GM21526 (cell line): Measurements from ENCODE around the gene SRCAP.
A peak's percentile ranks its signal among the peaks of the same experiment; 100 is the strongest.

Experiments
- ATAC-seq: cut with Tn5 transposase; IDR thresholded peaks from one replicate; pipeline ENCODE4 v1.9.1; 2021; ENCODE audit warnings: moderate library complexity; ENCODE audit not compliant: unreplicated experiment, low FRiP score

Gene SRCAP

DNA sequence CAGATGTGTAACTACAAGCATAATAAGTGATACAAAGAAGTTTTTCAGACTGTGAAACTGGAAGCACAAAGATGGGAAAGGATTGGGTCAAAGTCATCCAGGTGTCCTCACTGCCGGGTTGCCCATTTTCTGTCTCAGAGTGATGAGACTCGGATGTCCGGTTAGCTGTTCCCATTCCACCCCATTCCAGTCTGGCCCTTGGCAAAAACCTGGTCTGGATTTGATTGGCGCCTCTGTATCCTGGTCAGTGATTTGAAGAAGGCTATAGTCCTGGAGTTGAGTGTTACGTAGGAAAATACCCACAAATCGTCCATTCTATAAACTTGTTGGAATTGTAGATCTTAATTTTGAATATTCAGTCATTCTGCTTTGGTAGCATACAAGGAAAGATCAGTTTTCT lies 29.4 kb downstream of the SRCAP start:
- ATAC-seq: no peak

DNA sequence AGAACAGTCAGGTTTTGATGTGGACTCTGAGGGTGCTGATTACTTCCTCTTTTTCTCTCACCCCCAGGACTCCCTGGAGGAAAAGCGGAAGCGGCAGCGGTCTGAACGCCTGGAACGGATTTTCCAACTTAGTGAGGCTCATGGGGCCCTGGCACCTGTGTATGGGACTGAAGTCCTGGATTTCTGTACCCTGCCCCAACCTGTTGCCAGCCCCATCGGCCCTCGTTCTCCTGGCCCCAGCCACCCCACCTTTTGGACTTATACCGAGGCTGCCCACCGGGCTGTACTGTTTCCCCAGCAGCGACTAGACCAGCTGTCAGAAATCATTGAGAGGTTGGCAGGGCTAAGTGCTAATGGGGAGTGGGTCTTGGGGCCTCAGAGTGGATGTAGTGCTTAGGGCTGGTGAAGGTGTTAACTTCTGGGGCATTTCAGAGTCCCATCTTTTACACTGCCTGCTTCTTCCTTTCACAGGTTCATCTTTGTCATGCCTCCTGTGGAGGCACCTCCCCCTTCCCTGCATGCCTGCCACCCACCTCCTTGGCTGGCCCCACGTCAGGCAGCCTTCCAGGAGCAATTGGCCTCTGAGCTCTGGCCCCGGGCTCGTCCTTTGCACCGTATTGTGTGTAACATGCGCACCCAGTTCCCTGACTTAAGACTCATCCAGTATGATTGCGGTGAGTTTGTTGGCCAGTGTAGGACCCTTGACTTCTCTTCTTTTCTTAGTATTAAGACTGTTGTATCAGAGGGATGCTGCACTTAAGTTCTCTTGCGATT lies 30.1 kb downstream of the SRCAP start:
- no peak for ATAC-seq

DNA sequence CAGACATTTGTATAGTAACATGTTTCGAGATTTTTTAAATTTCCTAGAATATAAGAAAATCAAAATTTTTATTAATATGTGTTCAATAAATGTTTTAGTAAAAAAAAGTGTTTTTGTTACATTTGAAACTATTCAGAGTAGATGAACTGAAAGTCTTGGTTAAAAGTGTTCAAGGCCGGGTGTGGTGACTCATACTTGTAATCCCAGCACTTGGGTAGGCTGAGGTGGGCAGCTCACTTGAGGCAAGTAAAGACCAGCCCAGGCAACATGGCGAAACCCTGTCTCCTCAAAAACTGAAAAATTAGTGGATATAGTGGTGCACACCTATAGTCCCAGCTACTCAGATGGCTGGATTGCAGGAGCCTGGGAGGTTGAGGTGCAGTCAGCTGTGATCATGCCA lies 32.4 kb downstream of the SRCAP start:
- ATAC-seq: no peak

DNA sequence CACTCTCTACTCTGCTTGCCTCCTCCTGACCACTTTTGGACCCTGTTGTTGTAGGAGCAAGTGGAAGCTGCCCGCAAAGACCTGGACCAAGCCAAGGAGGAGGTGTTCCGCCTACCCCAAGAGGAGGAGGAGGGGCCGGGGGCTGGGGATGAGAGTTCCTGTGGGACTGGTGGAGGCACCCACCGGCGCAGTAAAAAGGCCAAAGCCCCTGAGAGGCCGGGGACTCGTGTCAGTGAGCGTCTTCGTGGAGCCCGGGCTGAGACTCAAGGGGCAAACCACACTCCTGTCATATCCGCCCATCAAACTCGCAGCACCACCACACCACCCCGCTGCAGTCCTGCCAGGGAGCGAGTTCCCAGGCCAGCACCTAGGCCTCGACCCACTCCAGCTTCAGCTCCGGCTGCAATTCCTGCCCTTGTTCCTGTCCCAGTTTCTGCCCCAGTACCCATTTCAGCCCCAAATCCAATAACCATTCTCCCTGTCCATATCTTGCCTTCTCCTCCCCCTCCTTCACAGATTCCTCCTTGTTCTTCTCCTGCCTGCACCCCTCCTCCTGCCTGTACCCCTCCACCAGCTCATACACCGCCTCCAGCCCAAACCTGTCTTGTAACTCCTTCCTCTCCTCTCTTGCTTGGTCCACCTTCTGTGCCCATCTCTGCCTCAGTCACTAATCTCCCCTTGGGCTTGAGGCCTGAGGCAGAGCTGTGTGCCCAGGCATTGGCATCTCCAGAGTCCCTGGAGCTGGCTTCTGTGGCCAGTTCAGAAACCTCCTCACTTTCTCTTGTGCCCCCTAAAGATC lies 38.2 kb downstream of the SRCAP start:
- ATAC-seq: no peak

DNA sequence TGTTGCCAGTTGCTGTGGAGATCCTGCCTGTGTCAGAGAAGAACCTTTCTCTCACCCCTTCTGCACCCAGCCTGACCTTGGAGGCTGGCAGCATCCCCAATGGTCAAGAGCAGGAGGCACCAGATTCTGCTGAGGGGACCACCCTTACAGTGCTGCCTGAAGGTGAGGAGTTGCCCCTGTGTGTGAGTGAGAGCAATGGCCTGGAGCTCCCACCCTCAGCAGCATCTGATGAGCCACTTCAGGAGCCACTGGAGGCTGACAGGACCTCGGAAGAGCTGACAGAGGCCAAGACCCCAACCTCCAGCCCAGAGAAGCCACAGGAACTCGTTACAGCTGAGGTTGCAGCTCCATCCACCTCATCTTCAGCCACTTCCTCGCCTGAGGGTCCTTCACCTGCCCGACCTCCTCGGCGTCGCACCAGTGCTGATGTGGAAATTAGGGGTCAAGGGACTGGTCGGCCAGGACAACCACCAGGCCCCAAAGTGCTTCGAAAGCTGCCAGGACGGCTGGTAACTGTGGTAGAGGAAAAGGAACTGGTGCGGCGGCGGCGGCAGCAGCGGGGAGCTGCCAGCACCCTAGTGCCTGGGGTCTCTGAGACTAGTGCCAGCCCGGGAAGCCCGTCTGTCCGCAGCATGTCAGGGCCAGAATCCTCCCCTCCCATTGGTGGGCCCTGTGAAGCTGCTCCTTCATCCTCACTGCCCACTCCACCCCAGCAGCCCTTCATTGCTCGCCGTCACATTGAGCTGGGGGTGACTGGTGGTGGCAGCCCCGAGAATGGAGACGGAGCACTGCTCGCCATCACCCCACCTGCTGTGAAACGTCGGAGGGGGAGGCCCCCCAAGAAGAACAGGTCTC lies 39.0 kb downstream of the SRCAP start:
- no peak for ATAC-seq

DNA sequence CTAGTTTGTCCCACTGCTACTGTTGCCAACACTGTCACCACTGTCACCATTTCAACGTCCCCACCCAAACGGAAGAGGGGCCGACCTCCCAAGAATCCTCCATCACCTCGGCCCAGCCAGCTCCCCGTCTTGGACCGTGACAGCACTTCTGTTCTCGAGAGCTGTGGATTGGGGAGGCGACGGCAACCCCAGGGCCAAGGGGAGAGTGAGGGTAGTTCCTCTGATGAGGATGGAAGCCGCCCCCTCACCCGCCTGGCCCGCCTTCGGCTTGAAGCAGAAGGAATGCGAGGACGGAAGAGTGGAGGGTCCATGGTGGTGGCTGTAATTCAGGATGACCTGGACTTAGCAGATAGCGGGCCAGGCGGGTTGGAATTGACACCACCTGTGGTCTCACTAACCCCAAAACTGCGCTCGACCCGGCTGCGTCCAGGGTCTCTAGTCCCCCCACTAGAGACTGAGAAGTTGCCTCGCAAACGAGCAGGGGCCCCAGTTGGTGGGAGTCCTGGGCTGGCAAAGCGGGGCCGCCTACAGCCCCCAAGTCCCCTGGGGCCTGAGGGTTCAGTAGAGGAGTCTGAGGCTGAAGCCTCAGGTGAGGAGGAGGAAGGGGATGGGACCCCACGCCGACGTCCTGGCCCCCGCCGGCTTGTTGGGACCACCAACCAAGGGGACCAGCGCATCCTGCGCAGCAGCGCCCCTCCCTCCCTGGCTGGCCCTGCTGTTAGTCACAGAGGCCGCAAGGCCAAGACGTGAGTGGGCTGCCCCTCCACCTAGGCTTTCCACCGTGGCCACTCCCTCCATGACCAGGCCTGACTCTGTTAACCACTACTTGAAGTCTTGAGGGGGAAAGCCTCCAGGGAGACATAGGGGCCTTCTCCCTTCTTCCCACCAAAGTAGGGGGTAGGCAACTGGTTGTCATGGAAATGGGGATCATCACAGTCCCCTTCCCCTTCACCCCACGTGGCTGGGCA lies 40.3 kb downstream of the SRCAP start:
- no peak for ATAC-seq

DNA sequence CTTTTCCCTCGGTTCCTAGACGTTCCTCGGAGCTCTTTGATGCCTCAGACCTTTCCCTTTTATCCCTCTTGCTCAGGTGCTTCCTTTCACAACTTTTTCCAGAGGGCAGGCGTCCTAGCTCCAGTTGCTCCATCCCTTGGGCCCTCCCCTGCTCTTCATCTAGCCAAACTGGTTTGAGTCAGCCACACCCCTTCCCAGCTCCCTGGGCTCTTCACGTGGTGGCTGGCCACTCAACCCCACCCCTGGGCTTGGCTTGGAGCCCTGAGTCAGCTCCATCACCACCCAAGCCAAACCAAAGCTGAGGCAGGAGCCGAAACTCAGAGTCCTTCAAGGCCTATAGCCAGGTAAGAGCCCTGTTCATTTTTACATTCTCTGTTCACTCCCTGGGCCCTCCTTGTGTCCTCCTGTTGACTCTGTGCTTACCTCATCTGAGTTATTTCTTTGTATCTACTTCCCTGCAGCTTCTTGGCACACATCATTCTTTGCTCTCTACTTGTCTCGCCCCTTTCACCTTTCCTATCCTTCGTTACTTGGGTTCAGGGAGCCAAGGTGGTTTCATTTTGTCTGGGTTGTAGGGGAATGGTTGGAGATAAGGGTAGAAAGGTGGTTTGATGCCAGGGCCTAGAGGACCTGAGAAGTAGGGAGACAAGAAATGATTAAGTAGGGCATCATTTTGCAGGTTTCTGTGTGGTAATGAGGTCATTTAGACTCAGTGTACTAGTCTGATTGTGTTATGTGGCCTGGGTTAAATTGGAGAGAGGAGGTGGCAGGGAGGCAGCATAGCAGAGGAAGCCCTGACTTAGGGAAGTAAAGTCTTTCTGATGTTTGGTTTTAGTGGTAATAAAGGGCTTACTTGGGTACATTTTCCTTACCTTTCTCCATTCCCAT lies 41.6 kb downstream of the SRCAP start:
- ATAC-seq: no peak

DNA sequence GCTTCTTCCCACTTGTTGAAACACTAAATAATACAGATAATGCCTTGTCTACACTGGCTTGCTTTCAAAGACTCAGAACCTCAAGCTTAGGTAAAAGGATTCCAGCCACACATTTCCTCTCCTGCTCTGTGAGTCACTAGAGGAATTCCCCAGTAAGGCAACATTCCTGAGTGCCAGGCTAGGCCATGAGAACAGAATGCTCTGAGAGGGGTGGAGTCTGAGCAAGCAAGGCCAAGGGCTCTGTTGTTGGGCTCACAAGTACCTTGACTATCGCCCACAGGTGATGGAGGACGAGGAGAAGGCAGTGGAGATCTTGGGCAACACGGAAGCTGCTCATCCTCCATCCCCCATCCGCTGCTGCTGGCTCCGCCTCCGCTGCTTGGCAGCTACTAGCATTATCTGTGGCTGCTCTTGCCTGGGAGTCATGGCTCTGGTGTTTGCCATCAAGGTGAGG lies 42.5 kb downstream of the SRCAP start:
- no peak for ATAC-seq

DNA sequence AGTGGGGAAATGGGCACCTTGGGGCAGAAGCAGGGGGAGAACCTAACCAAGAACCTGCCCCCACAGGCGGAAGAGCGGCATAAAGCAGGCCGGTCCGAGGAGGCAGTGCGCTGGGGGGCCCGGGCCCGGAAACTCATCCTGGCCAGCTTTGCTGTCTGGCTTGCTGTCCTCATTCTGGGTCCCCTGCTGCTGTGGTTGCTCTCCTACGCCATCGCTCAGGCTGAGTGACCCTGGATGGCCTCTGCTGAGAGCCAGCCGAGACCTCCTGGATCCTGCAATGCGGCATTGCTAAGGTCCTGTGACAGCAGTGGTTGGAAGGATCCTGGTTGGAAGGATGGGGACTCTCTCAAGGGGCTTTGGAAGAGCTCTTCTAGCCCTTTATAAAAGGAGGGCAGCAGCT lies 44.7 kb downstream of the SRCAP start:
- ATAC-seq: no peak

DNA sequence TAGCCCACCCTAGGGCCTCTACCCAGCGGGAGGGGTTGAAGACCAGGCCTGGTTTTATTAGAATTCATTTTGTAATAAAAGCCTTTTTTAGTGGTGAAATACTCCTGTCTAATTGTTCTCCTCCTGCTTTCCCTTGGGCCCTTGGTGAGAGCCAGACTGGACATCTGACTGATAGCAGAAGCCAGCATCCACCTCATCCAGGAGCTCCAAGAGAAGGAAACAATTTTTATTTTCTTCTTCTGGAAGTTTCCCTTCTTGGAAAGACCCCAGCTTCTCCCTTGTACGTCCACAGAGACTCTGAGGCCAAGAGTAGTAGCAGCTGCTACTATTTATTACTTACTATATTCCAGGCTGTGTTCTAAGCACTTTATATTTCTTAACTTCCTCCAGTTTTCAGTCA lies 45.2 kb downstream of the SRCAP start:
- no peak for ATAC-seq

DNA sequence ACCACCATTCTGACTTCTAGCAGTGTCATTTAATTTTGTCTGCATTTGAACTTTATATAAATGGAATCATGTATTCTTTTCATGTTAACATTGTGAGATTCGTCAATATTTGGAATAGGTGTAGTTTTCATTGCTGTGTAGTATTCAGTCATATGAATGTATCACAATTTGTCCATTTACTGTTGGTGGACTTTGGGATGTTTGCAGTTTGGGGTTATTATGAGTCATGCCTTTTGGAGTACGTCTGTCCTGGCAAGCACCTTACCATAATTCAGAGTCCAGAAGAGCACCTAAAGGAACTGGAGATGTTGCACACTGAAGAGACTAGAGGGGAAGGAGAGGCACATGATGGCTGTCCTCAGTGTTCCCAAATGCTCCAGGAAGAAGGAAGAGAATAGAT lies 46.1 kb downstream of the SRCAP start:
- ATAC-seq: no peak

DNA sequence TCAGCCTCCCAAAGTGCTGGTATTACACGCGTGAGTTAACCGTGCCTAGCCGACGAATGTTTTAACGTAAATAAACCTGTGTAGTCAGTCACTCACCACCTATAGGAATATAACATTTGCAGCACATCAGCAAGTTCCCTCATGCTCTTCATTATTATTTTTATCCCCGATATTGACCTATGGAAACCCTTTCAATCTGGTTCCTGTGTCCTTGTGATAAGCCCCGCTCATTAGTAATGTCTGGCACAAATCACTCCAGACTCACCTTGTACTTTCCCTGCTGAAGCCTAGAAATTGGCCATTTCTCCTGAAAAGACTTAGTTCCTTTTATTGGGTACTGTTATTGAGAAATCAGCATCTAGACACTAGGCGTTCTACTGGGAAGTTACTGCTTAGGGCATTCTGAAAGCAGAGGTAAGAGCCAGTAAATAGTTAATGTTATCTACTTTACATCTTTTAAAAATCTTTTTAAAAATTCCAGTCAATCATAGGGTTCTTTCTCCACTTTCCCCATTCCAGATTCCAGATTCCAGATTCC lies 47.7 kb downstream of the SRCAP start:
- no peak for ATAC-seq

DNA sequence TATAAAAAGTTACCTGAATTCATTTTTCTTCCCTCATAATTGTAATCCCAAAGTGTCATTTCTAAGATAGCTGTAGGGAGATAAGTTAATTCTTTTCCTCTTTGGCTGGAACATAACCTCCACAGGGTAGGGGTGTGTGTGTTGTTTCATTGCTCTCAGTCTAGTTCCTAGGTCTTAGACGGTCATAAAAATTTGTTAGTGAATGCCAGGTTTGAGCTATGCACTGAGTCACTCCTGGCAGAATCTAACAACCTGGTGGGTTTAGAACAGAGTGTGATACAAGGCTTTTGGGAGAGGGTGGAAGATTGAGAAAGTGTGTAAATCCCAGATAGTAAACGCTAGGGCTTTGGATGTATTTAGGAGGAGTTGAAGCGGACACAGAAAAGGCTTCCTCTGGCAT lies 48.4 kb downstream of the SRCAP start:
- no peak for ATAC-seq

DNA sequence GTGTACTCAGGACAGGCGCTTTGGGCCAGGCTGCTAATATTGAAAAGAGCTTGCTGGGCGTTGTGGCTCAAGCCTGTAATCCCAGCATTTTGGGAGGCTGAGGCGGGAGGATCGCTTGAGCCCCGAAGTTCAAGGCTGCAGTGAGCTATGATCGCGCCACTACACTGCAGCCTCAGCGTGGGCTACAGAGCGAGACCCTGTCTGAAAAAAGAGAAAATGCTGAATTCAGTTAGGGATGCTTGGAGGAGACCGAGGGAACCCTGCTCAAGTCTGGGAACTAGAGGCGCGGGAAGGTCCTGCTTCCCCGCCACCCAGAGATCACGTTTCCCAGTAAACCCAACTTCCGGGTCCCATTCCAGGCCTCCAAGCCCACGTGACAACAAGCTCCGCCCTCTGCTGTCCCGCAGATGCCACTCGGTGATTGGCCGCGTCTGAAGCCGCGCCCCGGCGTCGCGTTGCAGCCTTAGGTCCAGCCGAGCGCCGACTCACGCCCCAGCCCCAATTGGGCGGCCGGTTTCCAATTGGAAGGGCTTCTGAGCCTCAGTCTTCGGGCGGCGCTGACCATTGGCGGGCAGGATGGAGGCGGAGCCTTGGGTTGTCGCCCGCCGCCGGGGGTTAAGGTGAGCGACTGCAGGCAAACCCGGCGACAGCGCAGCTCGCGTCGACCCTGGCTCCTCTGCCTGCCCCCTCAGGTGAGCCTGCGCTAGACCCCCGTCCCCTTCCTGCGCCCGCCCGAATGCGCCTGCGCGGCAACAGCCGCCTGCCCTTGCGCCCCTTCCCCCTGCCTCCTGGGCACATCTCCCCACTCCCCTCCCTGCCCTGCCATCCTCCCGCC lies 49.0 kb downstream of the SRCAP start, which contains the start of gene PHKG2:
Gene PHKG2 (plus strand): TSS at position 627 of the 835 bp plus-strand sequence. CDS start 396 bp downstream, outside the sequence.
- ATAC-seq: peak; percentile 91

DNA sequence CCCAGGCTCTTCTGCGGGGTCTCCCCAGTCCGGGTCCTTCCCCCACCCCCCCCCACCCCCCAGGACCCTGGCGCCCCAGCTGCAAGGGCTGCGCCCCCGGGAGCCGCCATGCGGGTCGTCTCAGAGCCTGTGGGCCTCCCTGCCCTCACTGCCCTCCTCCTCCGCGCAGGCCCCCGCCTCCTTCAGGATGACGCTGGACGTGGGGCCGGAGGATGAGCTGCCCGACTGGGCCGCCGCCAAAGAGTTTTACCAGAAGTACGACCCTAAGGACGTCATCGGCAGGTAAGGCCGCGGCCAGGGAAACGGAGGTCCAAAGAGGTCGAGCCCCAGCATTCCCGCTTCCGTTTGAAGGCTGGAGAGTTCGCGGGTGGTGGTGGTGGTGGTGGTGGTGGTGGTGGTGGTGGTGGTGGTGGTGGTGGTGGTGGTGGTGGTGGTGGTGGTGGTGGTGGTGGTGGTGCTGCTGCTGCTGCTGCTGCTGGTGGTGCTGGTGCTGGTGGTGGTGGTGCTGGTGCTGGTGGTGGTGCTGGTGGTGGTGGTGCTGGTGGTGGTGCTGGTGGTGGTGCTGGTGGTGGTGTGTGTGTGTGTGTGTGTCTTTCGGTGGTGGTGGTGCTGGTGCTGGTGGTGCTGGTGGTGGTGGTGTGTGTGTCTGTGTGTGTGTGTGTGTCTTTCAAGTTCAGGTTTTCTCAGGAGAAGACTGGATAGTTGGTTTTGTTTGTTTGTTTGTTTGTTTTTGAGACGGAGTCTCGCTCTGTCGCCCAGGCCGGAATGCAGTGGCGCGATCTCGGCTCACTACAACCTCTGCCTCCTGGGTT lies 49.9 kb downstream of the SRCAP start:
- ATAC-seq: peak; percentile 13

DNA sequence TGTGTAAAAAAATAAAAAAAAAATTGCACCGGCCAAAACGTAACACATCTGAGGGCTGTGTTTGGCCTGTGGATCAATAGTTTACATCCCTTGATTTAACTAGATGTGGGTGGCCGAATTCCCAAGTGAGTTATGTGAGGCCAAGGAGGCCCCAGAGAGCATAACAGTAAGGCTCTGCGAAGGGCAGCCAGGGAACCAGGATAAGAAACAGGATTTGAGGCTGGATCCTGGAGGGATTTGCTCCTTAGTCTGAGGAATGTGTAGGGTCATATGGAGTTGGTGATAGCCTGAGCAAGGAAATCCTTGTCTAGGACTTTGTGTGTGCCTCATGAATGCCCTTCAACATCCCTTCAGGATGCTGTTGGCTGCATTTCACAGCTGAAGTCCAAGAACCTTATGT lies 51.2 kb downstream of the SRCAP start:
- no peak for ATAC-seq
